Measurements from ENCODE around the gene HDAC4. TPM values are rescaled to one million over a fixed set of nuclear protein-coding genes. Genes with fewer than 3 reads are reported as not detected.

HDAC4 gene
- total and polyA plus RNA-seq, 9 of the 15 experiments (the other 6 are each of a cell fraction or from before 2014, with no cell fraction given): 0.11 to 20.2 (median 4.0) TPM

DNA sequence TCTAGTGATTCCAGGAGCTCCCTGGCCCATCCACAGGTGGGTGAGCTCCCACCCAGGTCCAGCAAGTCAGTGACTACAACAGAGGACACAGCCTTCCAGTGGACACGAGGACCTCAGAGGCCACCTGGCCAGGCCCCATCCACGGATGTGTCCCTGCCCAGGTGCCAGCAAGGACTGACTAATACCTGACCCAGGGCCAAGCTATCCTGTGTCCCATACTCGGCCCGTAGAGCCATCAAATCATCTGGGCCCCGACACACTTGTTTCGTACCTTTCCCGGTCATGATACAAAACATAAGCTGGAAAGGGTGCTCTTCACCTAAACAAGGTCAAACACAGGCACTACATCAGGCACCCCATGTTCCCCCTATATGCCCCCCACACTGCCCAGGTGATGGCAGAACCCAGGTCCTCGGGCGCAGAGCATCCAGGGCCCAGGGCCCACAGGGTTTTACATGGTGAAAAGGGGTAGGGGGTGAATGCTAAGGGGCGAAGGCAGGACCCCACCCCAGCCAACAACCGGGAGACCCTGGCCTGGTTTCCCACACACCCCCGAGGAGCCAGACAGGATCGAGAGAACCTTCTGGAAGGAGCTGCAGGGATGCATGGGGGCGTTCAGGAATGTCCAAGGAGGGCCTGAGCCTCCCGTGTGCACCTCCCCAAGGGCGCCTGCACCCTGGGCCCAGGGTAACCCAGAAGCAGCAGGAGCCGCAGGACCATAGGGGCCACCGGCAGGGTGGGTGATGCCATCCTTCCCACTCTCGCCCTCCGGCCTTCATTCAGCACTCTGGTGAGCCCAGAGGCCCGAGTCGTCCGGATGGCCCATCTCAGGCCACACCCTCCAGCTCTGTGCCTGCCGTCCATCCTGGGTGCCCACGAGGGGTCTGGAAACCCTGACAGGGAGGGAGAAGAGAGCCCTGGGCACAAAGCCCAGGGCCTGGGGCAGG, 94.3 kb downstream of the HDAC4 start:
- 91% methylated on average over 11 of the region's 25 CpGs for WGBS (ENCODE audit: insufficient coverage, low coverage, missing lambda C conversion rate)
- no TSS peak for BruUV-seq (replicated peaks)
- H3K9ac ChIP-seq (ENCODE audit: insufficient read depth in 1 of 2, low read depth in 2 of 2, low read length in 2 of 2): peak overlapping the region in 1 of 2 experiments; percentile 71; a peak in 2 of 4 replicates
- CTCF ChIA-PET (ENCODE audit: low intra/inter-chr PET ratio): no interaction called here
- in situ Hi-C loops (cut with MboI) (no loop called here), intact Hi-C loops (cut with micrococcal nuclease) (no loop called here)
- peaks cover 17% of the 10 kb centered on the region; the same call in 2 of the 3 replicates for H3K79me2 ChIP-seq (ENCODE audit: control insufficient read depth, insufficient read depth, low read length)
- H4K20me1 ChIP-seq (replicated peaks; ENCODE audit: control insufficient read depth, insufficient read depth, low read length): no peaks in the 10 kb centered on the region; the same call in 1 of the 2 replicates
- H3K36me3 ChIP-seq (ENCODE audit: control insufficient read depth, insufficient read depth, low read length): no peaks in the 10 kb centered on the region
- no peaks in the 10 kb centered on the region for H3K27me3 ChIP-seq (ENCODE audit: control insufficient read depth in 2 of 2, insufficient read depth in 2 of 2, low read length in 2 of 2)
- FAIRE-seq (no peak), ATAC-seq (no peak), DNase-seq (ENCODE audit: extremely low read depth in 1 of 4, low spot score in 3 of 4) (no peak)
- no peak overlapping the region for H3K4me3 ChIP-seq
- no peaks in the 10 kb centered on the region for H3K9me3 ChIP-seq (replicated peaks; ENCODE audit: control insufficient read depth, insufficient read depth, low read depth, low read length)
- H3K4me1 ChIP-seq (replicated peaks in 1 of 2; ENCODE audit: control insufficient read depth in 2 of 2, insufficient read depth in 2 of 2, low read length in 2 of 2): peaks cover 2 to 57% of the 10 kb centered on the region in 2 experiments; a peak in 4 of 5 replicates
- H3K27ac ChIP-seq (ENCODE audit: extremely low read depth, low read depth, low read length): no peak overlapping the region
- no peak overlapping the region for H2AFZ ChIP-seq (ENCODE audit: low read depth, low read length)
- no peak overlapping the region for H3K4me2 ChIP-seq (ENCODE audit: insufficient read depth, low read length)
- TF ChIP-seq JUN (IDR thresholded peaks at IDR 0.05; ENCODE audit: borderline replicate concordance, low read depth, low read length): no peak
- TF ChIP-seq JUN (CRISPR knock-in tag; IDR thresholded peaks at IDR 0.05; ENCODE audit: borderline replicate concordance): no peak
- TF ChIP-seq SMAD2 (IDR thresholded peaks at IDR 0.05; ENCODE audit: low read depth, low read length): no peak
- no peak for TF ChIP-seq SNIP1 (IDR thresholded peaks at IDR 0.05; ENCODE audit: low read depth)
- no peak for TF ChIP-seq TCFL5 (CRISPR knock-in tag; conservative IDR thresholded peaks at IDR 0.05)
- no peak for TF ChIP-seq ZNF79 (CRISPR knock-in tag; IDR thresholded peaks at IDR 0.05; ENCODE audit: low read depth)
- TF ChIP-seq KAT7 (CRISPR knock-in tag; IDR thresholded peaks at IDR 0.05; ENCODE audit: borderline replicate concordance): no peak
- TF ChIP-seq MCM5 (IDR thresholded peaks at IDR 0.05; ENCODE audit: low read depth): no peak
- no peak for TF ChIP-seq SMAD4 (CRISPR knock-in tag; conservative IDR thresholded peaks at IDR 0.05)
- TF ChIP-seq, protein P1, sequence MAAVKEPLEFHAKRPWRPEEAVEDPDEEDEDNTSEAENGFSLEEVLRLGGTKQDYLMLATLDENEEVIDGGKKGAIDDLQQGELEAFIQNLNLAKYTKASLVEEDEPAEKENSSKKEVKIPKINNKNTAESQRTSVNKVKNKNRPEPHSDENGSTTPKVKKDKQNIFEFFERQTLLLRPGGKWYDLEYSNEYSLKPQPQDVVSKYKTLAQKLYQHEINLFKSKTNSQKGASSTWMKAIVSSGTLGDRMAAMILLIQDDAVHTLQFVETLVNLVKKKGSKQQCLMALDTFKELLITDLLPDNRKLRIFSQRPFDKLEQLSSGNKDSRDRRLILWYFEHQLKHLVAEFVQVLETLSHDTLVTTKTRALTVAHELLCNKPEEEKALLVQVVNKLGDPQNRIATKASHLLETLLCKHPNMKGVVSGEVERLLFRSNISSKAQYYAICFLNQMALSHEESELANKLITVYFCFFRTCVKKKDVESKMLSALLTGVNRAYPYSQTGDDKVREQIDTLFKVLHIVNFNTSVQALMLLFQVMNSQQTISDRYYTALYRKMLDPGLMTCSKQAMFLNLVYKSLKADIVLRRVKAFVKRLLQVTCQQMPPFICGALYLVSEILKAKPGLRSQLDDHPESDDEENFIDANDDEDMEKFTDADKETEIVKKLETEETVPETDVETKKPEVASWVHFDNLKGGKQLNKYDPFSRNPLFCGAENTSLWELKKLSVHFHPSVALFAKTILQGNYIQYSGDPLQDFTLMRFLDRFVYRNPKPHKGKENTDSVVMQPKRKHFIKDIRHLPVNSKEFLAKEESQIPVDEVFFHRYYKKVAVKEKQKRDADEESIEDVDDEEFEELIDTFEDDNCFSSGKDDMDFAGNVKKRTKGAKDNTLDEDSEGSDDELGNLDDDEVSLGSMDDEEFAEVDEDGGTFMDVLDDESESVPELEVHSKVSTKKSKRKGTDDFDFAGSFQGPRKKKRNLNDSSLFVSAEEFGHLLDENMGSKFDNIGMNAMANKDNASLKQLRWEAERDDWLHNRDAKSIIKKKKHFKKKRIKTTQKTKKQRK (IDR thresholded peaks at IDR 0.05; ENCODE audit: borderline replicate concordance, low read depth, low read length): no peak
- TF ChIP-seq, protein P2, sequence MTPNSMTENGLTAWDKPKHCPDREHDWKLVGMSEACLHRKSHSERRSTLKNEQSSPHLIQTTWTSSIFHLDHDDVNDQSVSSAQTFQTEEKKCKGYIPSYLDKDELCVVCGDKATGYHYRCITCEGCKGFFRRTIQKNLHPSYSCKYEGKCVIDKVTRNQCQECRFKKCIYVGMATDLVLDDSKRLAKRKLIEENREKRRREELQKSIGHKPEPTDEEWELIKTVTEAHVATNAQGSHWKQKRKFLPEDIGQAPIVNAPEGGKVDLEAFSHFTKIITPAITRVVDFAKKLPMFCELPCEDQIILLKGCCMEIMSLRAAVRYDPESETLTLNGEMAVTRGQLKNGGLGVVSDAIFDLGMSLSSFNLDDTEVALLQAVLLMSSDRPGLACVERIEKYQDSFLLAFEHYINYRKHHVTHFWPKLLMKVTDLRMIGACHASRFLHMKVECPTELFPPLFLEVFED (CRISPR knock-in tag; conservative IDR thresholded peaks at IDR 0.05): no peak
- TF ChIP-seq, protein P3, sequence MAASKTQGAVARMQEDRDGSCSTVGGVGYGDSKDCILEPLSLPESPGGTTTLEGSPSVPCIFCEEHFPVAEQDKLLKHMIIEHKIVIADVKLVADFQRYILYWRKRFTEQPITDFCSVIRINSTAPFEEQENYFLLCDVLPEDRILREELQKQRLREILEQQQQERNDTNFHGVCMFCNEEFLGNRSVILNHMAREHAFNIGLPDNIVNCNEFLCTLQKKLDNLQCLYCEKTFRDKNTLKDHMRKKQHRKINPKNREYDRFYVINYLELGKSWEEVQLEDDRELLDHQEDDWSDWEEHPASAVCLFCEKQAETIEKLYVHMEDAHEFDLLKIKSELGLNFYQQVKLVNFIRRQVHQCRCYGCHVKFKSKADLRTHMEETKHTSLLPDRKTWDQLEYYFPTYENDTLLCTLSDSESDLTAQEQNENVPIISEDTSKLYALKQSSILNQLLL (CRISPR knock-in tag; IDR thresholded peaks at IDR 0.05; ENCODE audit: borderline replicate concordance): no peak
- TF ChIP-seq BRD9 (IDR thresholded peaks at IDR 0.05; ENCODE audit: low read depth, partially characterized antibody): no peak
- POLR2A ChIA-PET: no interaction called here
- H3K9me1 ChIP-seq (ENCODE audit: control insufficient read depth, insufficient read depth, low read length): no peaks in the 10 kb centered on the region
